GDM1 (cell line): ENCODE measurements around the gene SPINK2.

Experiments
- DNase-seq: peaks from one replicate; lab custom pipeline; 2025; lab: John Stamatoyannopoulos, UW

Gene SPINK2

DNA sequence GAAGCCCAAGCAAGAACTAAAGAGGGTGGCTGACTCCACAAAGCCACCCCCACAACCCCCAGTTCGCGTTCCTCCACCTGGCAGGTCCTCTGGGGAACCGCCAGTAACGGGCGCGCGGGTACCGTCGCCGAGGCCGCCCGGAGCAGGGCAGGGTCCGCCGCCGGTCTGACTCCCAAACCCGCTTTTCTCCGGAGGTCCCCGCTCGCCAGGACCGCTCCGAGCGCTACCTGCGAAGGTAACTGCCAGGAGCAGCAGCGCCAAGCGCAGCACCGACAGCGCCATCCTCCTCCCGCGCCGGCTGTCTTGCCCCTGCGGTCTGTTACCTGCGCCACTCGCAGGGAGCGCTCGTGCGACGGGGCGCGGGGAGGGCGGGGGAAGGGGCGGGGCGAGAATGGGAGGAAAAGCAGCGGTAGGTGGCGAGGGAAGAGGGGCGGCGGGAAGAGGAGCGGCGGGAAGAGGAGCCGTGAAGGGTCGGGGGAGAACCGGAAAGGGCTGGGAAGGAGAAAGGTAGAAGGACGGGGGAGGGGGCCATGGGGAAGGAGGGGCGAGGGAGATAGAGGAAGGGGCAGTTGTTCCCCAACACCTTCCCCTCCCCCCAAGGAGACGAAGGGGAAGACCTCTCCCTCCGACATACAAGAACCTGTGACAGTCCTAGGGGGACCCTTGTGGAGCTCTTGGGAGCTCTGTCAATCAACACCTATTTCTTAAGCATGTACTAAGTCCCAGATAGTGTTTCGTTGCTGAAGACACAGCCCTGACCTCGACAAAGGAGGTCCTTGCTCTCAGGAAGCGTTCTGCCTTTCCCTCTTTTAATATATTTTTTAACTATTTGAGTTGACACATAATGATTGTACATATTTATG is at the start of gene SPINK2:
Gene SPINK2 (minus strand): TSS at position 321 of the 863 bp plus-strand sequence. CDS start 39 bp downstream, at position 282.
- DNase-seq: peak; percentile 70

GRCh38 chr4:56870946-56871345 is 49.4 kb upstream of the SPINK2 start:
- no peak for DNase-seq

DNA sequence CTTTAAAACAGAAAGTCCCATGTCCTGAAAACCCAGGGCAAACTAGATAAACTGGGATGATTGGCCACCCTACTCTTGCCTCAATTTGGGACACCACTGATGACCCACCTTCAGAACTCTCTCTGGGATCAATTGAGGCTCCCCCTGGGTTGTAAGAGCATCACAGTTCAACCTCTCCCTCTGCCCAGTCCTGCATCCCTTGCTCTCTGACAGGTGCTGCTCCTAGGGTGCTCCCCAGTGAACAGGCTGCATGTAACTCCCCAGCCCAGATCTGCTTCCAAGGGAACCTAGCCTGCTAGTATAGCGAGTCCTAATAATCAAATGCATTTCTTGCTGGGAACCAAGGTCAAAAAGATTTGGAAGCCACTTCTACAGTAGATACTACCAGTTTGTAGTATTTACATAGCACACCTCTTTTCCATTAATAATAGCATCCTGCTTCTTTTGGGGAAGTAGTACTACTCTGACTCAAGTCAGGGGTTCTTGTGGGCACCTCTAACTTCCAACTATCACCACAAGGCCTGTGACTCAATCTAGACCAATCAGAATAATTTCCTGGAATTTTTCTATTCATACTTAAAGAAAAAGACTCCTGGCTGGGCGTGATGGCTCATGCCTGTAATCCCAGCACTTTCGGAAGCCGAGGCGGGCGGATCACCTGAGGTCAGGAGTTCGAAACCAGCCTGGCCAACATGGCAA is 42.1 kb upstream of the SPINK2 start:
- DNase-seq: peak; percentile 45

DNA sequence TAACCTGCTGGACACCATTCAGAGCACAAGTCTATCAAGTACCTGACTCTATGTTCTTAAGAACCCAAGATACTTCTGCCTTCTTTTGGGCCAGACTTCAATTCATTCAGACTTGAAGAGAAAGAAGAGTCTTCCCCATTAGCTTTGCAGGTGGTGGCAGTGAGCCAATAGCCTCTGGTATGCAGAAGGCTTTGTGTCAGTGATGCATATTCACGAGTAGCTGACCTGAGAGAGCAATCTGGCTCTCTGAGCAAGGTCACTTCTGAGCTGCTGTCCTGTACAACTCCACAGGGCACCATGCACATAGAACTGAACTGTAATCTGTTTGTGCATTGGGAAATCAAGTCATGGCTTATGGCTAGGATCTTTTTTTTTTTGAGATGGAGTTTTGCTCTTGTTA is 39.9 kb upstream of the SPINK2 start:
- DNase-seq: no peak

GRCh38 chr4:56860781-56861180 is 39.3 kb upstream of the SPINK2 start:
- no peak for DNase-seq

GRCh38 chr4:56859841-56860240 is 38.3 kb upstream of the SPINK2 start:
- no peak for DNase-seq

DNA sequence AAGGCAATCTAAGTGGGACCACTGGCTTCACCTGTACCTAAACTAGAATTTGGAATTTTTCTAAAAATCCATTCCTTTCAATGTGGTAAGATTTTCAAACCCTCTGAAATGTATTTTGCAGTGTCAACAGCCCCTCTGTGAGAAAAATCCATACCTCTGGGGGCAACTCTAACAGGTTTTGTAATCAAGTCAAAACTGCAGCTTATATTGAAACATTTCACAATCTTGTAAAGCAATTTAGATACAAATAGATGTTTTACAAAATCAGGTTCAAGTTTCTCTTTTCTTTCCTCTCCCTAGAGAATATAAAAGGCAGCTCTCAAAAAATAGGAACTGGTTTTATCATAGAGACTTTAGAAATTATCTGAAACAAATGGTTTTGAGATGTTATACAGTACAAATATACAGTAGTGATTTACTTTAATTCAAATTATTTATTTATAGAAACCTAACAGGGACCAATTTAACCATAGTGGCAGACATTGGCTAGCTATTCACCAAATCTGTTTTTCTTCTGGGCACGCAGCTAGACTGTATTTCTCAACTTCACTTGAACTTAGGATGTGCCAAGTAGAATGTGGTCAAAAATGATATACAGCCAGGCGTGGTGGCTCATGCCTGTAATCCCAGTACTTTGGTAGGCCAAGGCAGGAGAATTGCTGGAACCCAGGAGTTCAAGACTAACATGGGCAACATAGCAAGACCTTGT is 36.3 kb upstream of the SPINK2 start:
- no peak for DNase-seq

GRCh38 chr4:56856656-56857055 is 35.2 kb upstream of the SPINK2 start:
- DNase-seq: no peak

DNA sequence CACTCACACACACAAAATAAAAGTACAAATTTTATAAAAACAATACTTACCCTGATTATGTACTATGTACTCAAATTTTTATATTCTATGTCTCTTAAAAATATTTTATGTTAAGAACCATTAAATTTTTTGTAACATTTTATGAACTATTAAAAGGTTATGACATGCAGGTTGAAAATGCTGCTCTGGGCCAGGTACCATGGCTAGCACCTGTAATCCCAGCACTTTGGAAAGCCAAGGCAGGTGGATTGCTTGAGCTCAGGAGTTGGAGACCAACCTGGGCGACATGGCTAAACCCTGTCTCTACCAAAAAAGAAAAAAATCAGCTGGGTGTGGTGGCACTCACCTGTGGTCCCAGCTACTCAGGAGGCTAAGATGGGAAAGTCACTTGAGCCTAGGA is 29.4 kb upstream of the SPINK2 start:
- DNase-seq: no peak

- no peak for DNase-seq
Observed at GRCh38 chr4:56844802-56845580, 23.5 kb upstream of the SPINK2 start.

- no peak for DNase-seq
Observed at GRCh38 chr4:56843421-56843899, 22.0 kb upstream of the SPINK2 start.

- DNase-seq: no peak
Observed at GRCh38 chr4:56840559-56840958, 19.1 kb upstream of the SPINK2 start.

DNA sequence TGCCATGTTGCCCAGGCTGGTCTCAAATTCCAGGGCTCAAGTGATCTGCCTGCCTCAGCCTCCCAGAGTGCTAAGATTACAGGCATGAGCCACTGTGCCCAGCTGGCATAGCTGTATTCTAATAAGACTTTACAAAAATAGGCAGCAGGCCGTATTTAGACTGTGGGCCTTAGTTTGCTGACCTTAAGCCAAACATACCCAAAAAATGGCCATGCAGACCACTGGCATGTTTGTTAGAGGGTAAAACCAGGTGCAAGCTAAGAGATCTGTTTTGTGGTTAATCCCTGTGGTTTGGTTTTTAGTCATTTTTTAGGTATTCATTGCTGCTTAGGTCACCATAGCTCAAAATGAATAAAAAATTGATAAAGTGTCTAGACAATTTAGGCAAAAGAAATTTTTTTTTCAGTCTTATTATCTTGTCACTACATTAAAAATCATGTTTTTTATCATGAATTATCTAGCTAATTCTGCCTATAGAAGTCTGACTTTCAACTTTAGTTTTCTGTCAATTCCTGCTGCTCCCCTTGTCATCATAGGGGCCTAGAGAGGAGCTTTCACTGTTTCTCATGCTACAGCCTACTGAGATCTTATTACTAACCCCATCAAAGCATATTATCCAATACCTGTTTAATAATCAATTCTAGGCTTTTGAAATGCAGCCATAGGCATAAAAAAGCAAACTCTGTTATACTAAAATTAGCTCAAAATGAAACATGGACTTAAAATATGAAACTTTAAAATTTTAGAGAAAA is 7.5 kb upstream of the SPINK2 start:
- no peak for DNase-seq

- DNase-seq: no peak
Observed at GRCh38 chr4:56823933-56824600, 2.6 kb upstream of the SPINK2 start.

GRCh38 chr4:56818797-56819196 is 2.7 kb downstream of the SPINK2 start:
- no peak for DNase-seq

DNA sequence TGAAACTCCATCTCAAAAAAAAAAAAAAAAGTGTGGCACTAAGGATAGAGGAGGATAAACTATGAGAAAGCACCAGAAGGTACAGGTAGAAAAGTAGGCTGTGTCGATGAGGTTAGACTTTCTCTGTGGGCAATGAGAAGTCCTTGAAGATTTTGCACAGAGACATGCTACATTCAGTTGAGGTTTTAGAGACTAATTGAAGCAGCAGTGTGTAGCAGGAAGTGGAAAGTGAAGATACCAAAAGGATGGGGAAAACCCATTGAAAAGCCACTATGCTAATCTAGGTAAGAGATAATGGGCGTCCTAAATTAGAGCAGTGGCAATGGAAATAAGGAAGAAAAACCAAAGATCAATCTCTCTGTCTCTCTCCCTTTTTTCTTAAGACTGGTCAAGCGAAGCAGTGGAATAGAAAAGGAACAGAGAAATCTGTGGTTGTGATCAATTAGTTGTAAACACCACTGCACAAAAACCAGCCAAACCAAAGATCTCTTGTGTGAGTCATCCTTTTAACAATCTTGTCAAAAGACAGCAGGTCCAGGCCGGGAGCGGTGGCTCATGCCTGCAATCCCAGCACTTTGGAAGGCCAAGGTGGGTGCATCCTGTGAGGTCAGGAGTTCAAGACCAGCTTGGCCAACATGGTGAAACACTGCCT is 3.5 kb downstream of the SPINK2 start:
- DNase-seq: no peak

GRCh38 chr4:56806666-56807065 is 14.8 kb downstream of the SPINK2 start:
- no peak for DNase-seq

DNA sequence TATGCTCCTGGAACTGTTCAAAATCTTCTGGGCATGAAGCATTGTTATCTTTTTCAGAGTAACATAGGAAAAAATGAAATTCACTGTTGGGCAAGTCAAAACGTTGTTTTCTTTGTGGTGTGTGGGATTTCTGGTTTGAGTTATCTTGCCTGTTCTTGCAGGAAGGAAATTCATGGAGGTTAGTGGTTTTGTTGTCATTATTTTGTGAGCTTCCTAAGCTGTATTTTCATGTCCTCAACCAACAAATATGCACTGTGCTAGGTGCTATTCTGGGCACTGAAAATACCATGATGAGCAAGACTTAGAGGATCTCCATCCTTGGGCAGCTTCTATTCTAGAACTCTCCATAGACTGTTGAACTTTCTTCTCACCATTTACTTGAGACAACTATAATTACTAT is 16.9 kb downstream of the SPINK2 start:
- peak; percentile 86 for DNase-seq

GRCh38 chr4:56803471-56803870 is 18.0 kb downstream of the SPINK2 start:
- peak; percentile 93 for DNase-seq
